ENCODE results near the gene NFIC.
A peak's percentile ranks its signal among the peaks of the same experiment; 100 is the strongest.

NFIC gene

DNA sequence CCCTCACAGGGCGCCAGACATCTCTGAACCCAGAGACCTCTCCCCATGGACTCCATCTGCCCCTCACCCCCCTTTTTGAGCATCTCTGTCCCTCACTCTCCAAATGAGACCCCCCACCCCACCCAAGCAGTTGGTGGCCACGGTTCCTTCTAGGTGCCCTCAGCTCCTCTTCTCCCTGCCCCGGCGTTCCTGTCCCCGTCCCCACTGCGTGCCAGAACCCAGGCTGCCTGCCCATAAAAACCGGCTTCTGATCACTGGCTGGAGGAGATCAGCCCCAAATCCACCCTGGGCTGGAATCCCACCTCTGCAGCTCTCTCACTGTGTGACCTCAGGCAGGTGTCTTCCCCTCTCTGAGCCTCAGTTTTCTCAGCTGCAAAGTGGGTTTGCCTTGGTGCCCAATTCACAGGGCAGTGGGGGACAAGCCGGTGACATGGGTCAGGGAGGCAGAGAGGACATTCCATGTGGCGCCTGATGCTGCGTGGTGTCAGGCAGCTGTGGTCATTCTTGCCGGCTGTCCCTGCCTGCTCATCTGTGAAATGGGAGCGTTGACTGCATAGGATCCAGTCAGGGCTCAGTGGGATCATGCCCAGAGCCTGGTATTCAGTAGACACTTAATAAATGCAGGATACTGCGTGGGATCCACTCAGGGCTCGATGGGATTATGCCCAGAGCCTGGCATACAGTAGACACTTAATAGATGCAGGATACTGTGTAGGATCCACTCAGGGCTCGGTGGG, 88.4 kb downstream of the NFIC start:
- DNase-seq (ENCODE audit: low spot score), result no peak
- TF ChIP-seq CTCF (conservative IDR thresholded peaks at IDR 0.05; ENCODE audit: low read depth), result no peak
- ChIA-PET POLR2A (ENCODE audit: low non-redundant PET) (no interaction called here), CTCF (interaction anchor here (0.5 kb wide), 1 partner anchor 16 kb away, joined by 3 read pairs; no protein-coding TSS in a partner anchor)
- peak overlapping the region; percentile 89; the same call in 1 of the 2 replicates for H3K27ac ChIP-seq

DNA sequence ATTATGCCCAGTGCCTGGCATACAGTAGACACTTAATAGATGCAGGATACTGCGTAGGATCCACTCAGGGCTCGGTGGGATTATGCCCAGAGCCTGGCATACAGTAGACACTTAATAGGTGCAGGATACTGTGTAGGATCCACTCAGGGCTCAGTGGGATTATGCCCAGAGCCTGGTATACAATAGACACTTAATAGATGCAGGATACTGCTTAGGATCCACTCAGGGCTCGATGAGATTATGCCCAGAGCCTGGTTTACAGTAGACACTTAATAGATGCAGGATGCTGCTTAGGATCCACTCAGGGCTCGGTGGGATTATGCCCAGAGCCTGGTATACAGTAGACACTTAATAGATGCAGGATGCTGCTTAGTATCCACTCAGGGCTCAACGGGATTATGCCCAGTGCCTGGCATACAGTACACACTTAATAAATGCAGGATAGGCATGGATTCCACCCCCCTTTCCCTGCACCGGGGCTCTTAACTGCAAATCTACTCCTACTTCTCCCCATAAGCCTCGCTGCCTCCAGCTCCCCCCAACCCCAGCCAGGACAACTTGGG, 89.1 kb downstream of the NFIC start:
- POLR2A ChIA-PET (ENCODE audit: low non-redundant PET), result no interaction called here
- TF ChIP-seq CTCF (conservative IDR thresholded peaks at IDR 0.05; ENCODE audit: low read depth), result no peak
- DNase-seq (ENCODE audit: low spot score), result no peak
- peak overlapping the region; percentile 67 for H3K27ac ChIP-seq
- CTCF ChIA-PET, result no interaction called here

DNA sequence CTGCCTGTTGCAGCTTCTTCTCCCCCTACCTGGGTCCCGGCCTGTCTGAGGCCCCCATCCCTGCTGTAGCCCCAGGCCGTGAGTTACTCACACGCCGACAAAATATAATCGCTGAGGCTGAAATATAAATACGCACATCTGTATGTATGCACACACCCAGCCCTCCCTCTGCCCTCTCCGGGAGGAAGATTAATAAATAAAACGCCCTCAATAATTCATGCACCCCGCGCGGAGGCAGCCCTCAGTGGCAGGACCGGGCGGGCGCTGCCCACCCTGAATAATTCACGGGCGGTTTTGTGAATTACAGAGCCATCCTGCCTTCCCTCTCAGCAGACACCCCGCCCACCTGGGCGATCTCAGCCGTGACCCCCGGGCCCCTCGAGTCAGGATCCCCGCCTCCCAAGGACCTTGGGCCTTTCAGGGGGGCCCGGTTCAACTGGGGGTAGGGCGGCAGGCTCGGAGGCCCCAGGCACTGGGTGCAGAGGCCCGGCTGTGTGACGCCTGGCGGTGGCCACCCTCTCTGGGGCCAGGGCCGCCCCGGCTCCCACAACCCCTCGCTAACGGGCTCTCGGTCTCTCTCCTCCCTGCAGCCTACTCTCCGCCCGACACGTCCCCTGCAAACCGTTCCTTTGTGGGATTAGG, 89.7 kb downstream of the NFIC start:
- no peak for TF ChIP-seq CTCF (conservative IDR thresholded peaks at IDR 0.05; ENCODE audit: low read depth)
- CTCF ChIA-PET, result no interaction called here
- POLR2A ChIA-PET (ENCODE audit: low non-redundant PET), result no interaction called here
- no peak for DNase-seq (ENCODE audit: low spot score)
- H3K27ac ChIP-seq, result peak overlapping the region; percentile 67

GRCh38 chr19:3456925-3457527, 90.6 kb downstream of the NFIC start:
- ChIA-PET CTCF (interaction anchor here (0.5 kb wide), 1 partner anchor 134 kb away, joined by 3 read pairs; no protein-coding TSS in a partner anchor), POLR2A (ENCODE audit: low non-redundant PET) (no interaction called here)
- peak overlapping the region; percentile 67 for H3K27ac ChIP-seq
- TF ChIP-seq CTCF (conservative IDR thresholded peaks at IDR 0.05; ENCODE audit: low read depth), result no peak
- no peak for DNase-seq (ENCODE audit: low spot score)

DNA sequence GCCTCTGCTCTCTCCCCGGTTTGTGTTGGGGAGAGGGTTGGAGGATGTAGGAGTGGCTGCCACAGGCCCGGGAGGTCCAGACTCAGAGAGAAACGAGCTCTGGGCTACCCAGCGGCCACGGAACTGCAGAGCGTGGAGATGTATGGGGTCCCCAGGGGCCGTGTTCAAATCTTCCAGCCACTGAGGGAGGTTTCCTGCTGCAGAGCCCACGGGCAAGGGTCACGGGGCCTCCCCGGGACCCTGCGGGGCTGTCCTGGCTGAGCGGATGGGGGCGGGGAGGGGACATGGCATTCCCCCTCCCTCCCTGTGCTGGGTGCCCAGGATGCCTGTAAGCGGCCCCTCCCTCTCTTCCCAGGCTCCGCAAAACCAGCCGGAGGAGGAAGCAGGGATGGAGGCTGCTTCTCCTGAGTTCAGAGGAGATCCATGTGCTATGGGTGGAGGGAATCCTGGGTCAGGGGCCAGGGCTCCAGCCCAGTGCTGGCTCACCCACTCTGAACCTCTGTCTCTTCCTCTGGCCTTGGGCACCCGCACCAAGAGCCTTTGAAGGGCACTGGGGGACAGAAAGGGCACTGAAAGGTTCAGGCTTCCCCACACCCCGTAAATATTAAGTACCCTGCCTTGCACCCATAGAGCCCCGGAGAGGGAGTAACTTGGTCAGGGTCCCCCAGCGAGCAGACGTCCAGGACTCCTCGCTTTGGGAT, 91.3 kb downstream of the NFIC start:
- H3K27ac ChIP-seq, result peak overlapping the region; percentile 67
- no peak for TF ChIP-seq CTCF (conservative IDR thresholded peaks at IDR 0.05; ENCODE audit: low read depth)
- CTCF ChIA-PET, result no interaction called here
- POLR2A ChIA-PET (ENCODE audit: low non-redundant PET), result no interaction called here
- DNase-seq (ENCODE audit: low spot score), result no peak

Measured in RWPE1 (cell line).